Brain microvascular endothelial cell (primary cell): Measurements from ENCODE around the gene FOXL1.
A peak's percentile ranks its signal among the peaks of the same experiment; 100 is the strongest.

Source experiments
- DNase-seq: peaks from one replicate; pipeline ENCODE4 v3.0.0-alpha.2; 2020
- H3K27ac ChIP-seq: fragments of 250-450 bp; sonication (Bioruptor Pico); 2 replicates; pipeline ENCODE4 v1.5.1; 2020; ENCODE audit warnings: mild to moderate bottlenecking, moderate library complexity
- H3K27me3 ChIP-seq: fragments of 250-450 bp; sonication (Bioruptor Pico); replicated peaks from 2 replicates; pipeline ENCODE4 v1.5.1; 2020; ENCODE audit warnings: mild to moderate bottlenecking
- H3K36me3 ChIP-seq: fragments of 250-450 bp; sonication (Bioruptor Pico); replicated peaks from 2 replicates; pipeline ENCODE4 v1.5.1; 2020; ENCODE audit warnings: mild to moderate bottlenecking
- H3K4me3 ChIP-seq: 2 replicates; pipeline ENCODE4 v1.5.1; 2011; ENCODE audit warnings: low read depth, mild to moderate bottlenecking, control low read depth, low read length, moderate library complexity
- in situ Hi-C: cut with HindIII; loops from 2 replicates; pipeline ENCODE4 v1.10.0; 2017; ENCODE audit warnings: low sequenced_read_pairs, low pct_ligation_motif_present
- TF ChIP-seq, protein P1 (sequence below): IDR thresholded peaks from 2 replicates; pipeline ENCODE4 v1.5.1; 2011; ENCODE audit warnings: low read depth, mild to moderate bottlenecking, moderate library complexity, low read length, control low read depth, inconsistent platforms; ENCODE audit errors: missing control alignments

The FOXL1 gene

DNA sequence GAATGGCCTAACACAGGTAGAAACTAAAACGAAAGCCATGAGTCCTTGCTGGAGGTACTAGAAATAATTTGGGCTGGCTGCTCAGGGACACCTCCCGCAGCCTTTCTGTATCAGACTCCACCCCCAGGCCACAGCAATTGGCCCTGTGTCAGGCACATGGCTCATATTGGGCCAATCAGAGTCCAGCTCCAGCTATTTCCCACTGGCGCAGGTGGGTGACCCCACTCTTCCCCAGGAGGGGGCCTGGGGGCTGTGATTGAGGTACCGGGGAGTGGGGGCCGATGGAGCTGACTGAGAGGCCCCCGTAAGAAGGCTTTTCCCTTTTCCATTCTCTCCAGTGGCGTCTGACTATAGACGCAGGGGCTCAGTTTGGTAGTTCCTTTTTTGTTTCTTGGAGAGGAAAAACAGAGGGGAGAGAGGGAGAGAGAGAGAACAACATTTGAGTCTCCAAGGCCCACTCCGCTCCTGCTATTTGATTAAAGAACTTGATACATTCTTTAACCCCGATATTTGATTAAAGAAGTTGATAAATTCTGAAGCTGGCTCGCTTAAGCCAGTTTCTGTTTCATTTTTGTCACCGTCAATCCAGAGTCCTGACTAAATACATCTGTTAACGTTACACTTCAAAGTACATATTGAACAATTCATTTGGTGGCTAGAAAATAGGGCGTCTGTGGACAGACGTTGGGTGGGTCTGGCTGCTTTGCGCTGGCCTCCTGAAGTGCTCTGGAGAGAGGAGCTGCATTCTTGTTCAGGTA, 26.3 kb downstream of the FOXL1 start:
- Histone ChIP-seq H3K4me3 (no peak overlapping the region), H3K27ac (no peak overlapping the region), H3K36me3 (no peaks in the 10 kb centered on the region), H3K27me3 (no peaks in the 10 kb centered on the region)
- TF ChIP-seq, protein P1, sequence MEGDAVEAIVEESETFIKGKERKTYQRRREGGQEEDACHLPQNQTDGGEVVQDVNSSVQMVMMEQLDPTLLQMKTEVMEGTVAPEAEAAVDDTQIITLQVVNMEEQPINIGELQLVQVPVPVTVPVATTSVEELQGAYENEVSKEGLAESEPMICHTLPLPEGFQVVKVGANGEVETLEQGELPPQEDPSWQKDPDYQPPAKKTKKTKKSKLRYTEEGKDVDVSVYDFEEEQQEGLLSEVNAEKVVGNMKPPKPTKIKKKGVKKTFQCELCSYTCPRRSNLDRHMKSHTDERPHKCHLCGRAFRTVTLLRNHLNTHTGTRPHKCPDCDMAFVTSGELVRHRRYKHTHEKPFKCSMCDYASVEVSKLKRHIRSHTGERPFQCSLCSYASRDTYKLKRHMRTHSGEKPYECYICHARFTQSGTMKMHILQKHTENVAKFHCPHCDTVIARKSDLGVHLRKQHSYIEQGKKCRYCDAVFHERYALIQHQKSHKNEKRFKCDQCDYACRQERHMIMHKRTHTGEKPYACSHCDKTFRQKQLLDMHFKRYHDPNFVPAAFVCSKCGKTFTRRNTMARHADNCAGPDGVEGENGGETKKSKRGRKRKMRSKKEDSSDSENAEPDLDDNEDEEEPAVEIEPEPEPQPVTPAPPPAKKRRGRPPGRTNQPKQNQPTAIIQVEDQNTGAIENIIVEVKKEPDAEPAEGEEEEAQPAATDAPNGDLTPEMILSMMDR = no peak
- DNase-seq = no peak
- in situ Hi-C loops = no loop called here

DNA sequence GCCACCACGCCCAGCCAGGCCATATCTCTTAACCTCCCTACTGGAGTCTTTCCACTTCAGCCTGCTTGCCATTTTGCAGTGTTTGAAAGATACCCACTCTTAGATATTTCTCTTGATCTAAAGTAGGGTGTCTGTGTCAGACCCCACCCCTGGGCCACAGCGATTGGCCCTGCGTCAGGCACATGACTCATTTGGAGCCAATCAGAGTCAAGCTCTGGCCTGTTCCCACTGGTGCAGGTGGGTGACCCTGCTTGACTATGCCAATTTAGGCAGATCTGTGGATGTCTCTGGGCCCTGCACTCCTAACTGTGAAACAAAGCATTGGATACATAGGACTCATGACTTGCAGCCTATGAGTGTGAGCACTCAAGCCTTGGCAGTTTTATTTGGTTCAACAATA, 27.6 kb downstream of the FOXL1 start:
- Histone ChIP-seq H3K27me3 (no peaks in the 10 kb centered on the region), H3K36me3 (no peaks in the 10 kb centered on the region), H3K4me3 (no peak overlapping the region), H3K27ac (no peak overlapping the region)
- TF ChIP-seq, protein P1 = no peak
- in situ Hi-C loops = no loop called here
- no peak for DNase-seq

DNA sequence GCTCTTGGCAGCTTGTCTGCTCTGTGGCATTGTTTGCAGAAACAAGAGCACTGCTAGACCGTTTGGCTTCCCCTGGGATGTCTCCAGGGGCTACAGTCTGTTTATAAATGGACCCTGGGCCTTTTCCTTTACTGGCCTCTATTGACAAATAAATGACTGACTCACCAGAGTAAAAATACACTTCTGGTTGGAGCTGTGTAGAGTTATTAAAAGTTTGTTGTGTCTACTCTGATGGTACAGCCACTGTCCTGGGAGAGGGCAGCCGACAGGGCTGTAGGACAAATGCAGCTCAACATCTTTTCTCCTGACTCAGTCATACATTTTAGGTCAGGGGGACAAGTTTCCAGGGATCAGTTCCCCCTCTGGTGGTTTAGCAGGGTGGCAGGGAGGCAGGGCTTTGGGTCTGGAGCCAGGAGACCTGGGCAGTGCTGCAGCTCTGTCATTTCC, 30.0 kb downstream of the FOXL1 start:
- H3K4me3 ChIP-seq = no peak overlapping the region
- in situ Hi-C loops = no loop called here
- no peaks in the 10 kb centered on the region for H3K27me3 ChIP-seq
- TF ChIP-seq, protein P1 = peak; percentile 38
- DNase-seq = no peak
- H3K27ac ChIP-seq = no peak overlapping the region
- H3K36me3 ChIP-seq = no peaks in the 10 kb centered on the region

DNA sequence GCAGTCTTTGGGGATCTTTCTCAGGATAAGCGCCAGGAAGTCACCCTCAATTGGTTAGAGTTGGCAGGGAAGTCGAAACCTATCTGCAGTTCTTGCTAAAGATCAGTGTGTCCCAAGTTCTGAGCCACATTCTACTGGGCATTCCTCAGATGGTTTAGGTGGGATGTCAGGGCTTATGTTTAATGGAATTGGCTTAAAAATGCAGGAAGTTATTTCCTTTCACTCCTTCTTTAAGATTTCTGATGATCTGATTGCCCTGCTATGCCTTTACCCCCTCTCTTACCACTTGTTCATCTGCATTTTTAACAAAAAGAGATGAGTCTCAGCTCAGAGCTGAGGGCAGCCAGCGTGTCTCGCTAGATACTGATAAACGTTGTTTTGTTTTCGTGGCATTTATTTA, 30.8 kb downstream of the FOXL1 start:
- Histone ChIP-seq H3K4me3 (no peak overlapping the region), H3K36me3 (no peaks in the 10 kb centered on the region), H3K27me3 (no peaks in the 10 kb centered on the region), H3K27ac (peak overlapping the region; percentile 81)
- in situ Hi-C loops = no loop called here
- DNase-seq = peak; percentile 70
- TF ChIP-seq, protein P1 = no peak

DNA sequence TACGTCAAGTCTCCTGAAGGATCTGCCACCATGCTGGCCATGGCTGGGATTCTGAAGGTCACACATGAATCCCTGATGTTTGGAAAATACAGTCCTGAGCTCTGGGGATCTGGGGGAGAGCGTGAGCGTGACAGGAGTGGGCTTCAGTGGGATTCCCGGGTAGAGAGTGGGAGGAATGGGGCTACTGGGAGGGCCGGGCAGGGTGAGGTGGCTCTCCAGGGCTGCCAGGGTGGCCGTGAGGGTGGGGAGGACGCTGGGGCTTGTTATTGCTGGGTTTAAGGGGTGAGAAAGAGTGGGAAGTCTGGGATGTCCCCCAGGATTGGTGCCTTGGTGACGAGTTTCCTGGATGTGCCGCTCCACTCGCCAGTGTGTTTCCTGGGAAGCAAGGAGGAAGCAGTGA, 31.3 kb downstream of the FOXL1 start:
- Histone ChIP-seq H3K27ac (peak overlapping the region; percentile 81), H3K4me3 (no peak overlapping the region)
- in situ Hi-C loops = no loop called here

More for the DNA sequence above, 31.3 kb downstream of the FOXL1 start:
- DNase-seq = no peak
- Histone ChIP-seq H3K27me3 (no peaks in the 10 kb centered on the region), H3K36me3 (no peaks in the 10 kb centered on the region)
- TF ChIP-seq, protein P1 = no peak
